Liver (tissue), 3 donors: Measurements from ENCODE around the gene HLA-F.

ENCODE experiments used
- CTCF ChIP-seq: fragments of 150-350 bp; IDR thresholded peaks from 2 replicates; pipeline ENCODE4 v1.5.1; 2017; ENCODE audit warnings: improper control_type of control experiment, low read depth, low read length; ENCODE audit not compliant: missing input control
- FOXA1 ChIP-seq: IDR thresholded peaks from 2 replicates; pipeline ENCODE4 v1.6.1; 2016; ENCODE audit warnings: antibody characterized with exemption
- GABPA ChIP-seq, 2 donors: IDR thresholded peaks in 1 of 2; conservative IDR thresholded peaks in 1 of 2; 2 replicates each; pipeline ENCODE4 v1.6.1; 2016; ENCODE audit warnings: antibody characterized with exemption in 2 of 2, mild to moderate bottlenecking in 1 of 2, moderate library complexity in 1 of 2
- RAD21 ChIP-seq, 2 donors: IDR thresholded peaks; 2 replicates each; pipeline ENCODE4 v1.6.1; 2016; ENCODE audit warnings: antibody characterized with exemption in 2 of 2, mild to moderate bottlenecking in 2 of 2
- SP1 ChIP-seq: IDR thresholded peaks from 2 replicates; pipeline ENCODE4 v1.6.1; 2018; ENCODE audit warnings: antibody characterized with exemption, mild to moderate bottlenecking
- TAF1 ChIP-seq: conservative IDR thresholded peaks from 2 replicates; pipeline ENCODE4 v1.6.1; 2016; ENCODE audit warnings: antibody characterized with exemption, mild to moderate bottlenecking
- YY1 ChIP-seq: IDR thresholded peaks from 2 replicates; pipeline ENCODE4 v1.6.1; 2016; ENCODE audit warnings: antibody characterized with exemption, mild to moderate bottlenecking
- donor health status: healthy.
- donor health status: healthy.

GRCh38 chr6:29776684-29777083 is 53.5 kb downstream of the HLA-F start:
- TF ChIP-seq GABPA (IDR thresholded peaks at IDR 0.05 in 1 of 2, conservative IDR thresholded peaks at IDR 0.05 in 1 of 2): no peak
- TF ChIP-seq CTCF: no peak
- no peak for TF ChIP-seq RAD21 (IDR thresholded peaks at IDR 0.05)
- no peak for TF ChIP-seq FOXA1
- no peak for TF ChIP-seq YY1
- TF ChIP-seq SP1: no peak
- TF ChIP-seq TAF1: no peak
